Suprapubic skin (tissue), 4 donors: ENCODE measurements around the gene CCDC106. TPM values are rescaled to one million over a fixed set of nuclear protein-coding genes. Genes with fewer than 3 reads are reported as not detected.

ENCODE experiments used
- DNase-seq, 2 donors: peaks; one replicate each; pipeline ENCODE4 v3.0.0-alpha.2; 2019; ENCODE audit warnings: low spot score in 2 of 2
- H3K27ac ChIP-seq: fragments of 200-600 bp; sonication (generic); one replicate; pipeline ENCODE4 v1.5.1; 2019
- H3K27me3 ChIP-seq: fragments of 200-600 bp; sonication (generic); one replicate; pipeline ENCODE4 v1.5.1; 2019
- H3K36me3 ChIP-seq: fragments of 200-600 bp; sonication (generic); one replicate; pipeline ENCODE4 v1.5.1; 2019
- H3K4me1 ChIP-seq: fragments of 200-600 bp; sonication (generic); one replicate; pipeline ENCODE4 v1.5.1; 2019
- H3K4me3 ChIP-seq: fragments of 200-600 bp; sonication (generic); one replicate; pipeline ENCODE4 v1.5.1; 2019; ENCODE audit warnings: mild to moderate bottlenecking
- H3K9me3 ChIP-seq: fragments of 200-600 bp; sonication (generic); one replicate; pipeline ENCODE4 v1.5.1; 2019
- EP300 ChIP-seq: sonication (generic); formaldehyde crosslinking; IDR thresholded peaks from one replicate; pipeline ENCODE4 v1.6.1; 2017; ENCODE audit warnings: antibody characterized with exemption
- POLR2A ChIP-seq, 2 donors: fragments of 450-650 bp; IDR thresholded peaks; one replicate each; pipeline ENCODE4 v1.6.1; 2017; ENCODE audit warnings: antibody characterized with exemption in 2 of 2, mild to moderate bottlenecking in 2 of 2, moderate library complexity in 2 of 2
- POLR2AphosphoS5 ChIP-seq, 3 donors: sonication (generic); formaldehyde crosslinking; IDR thresholded peaks; one replicate each; pipeline ENCODE4 v1.6.1; 2017; ENCODE audit warnings: antibody characterized with exemption in 3 of 3
- WGBS: methylation state at CpG from one replicate; pipeline ENCODE4 v1.1.5; 2018; 5-methylcytosine and 5-hydroxymethylcytosine counted together
- total RNA-seq, 4 donors: library from RNA; depleted of rRNA; stranded (reverse); fragments of >200 nt; gene quantifications; one replicate each; pipeline ENCODE4 v1.1.0, GENCODE V29; 2016
- TF ChIP-seq, protein P1 (sequence below), 2 donors: fragments of 200-600 bp in 1 of 2; fragments of 450-650 bp in 1 of 2; sonication (generic) in 1 of 2; IDR thresholded peaks; one replicate each; pipeline ENCODE4 v1.5.1; 2016 to 2019; ENCODE audit warnings: antibody characterized with exemption in 2 of 2, mild to moderate bottlenecking in 1 of 2, moderate library complexity in 1 of 2

Gene CCDC106
- total RNA-seq, 4 donors from 2014 or later, result 6.2 to 18.3 (median 8.5) TPM

DNA sequence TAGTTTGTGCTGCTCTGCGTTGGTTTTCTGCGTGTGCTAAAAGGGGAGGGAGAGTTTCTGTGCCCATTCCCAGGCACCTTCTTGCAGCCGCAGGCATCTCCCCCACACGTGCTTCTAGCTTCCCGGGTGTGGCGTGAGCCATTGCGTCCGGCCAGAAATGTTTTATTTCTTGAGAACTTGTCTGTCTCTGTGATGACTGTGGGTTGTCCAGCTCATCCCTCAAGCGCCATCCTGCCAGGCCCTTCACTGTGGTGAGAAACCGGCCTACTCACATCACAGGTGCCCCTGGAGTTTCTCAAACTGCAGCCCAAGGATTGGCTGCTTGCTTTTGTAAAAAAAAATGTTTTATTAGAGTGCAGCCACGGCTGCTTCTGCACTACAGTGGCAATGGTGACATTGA, 51.2 kb downstream of the CCDC106 start:
- no peak for TF ChIP-seq EP300
- TF ChIP-seq, protein P1, sequence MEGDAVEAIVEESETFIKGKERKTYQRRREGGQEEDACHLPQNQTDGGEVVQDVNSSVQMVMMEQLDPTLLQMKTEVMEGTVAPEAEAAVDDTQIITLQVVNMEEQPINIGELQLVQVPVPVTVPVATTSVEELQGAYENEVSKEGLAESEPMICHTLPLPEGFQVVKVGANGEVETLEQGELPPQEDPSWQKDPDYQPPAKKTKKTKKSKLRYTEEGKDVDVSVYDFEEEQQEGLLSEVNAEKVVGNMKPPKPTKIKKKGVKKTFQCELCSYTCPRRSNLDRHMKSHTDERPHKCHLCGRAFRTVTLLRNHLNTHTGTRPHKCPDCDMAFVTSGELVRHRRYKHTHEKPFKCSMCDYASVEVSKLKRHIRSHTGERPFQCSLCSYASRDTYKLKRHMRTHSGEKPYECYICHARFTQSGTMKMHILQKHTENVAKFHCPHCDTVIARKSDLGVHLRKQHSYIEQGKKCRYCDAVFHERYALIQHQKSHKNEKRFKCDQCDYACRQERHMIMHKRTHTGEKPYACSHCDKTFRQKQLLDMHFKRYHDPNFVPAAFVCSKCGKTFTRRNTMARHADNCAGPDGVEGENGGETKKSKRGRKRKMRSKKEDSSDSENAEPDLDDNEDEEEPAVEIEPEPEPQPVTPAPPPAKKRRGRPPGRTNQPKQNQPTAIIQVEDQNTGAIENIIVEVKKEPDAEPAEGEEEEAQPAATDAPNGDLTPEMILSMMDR (IDR thresholded peaks at IDR 0.05), result no peak
- TF ChIP-seq POLR2A (IDR thresholded peaks at IDR 0.05), result no peak
- TF ChIP-seq POLR2AphosphoS5 (IDR thresholded peaks at IDR 0.05), result no peak
- 88% methylated on average over 9 of the region's 11 CpGs for WGBS
- no peaks in the 10 kb centered on the region for H3K4me1 ChIP-seq
- H3K27ac ChIP-seq, result no peak overlapping the region
- H3K4me3 ChIP-seq, result no peak overlapping the region
- DNase-seq, result peak; percentile 25 to 38
- peaks cover 58% of the 10 kb centered on the region for H3K36me3 ChIP-seq
- H3K27me3 ChIP-seq, result no peaks in the 10 kb centered on the region
- no peaks in the 10 kb centered on the region for H3K9me3 ChIP-seq

DNA sequence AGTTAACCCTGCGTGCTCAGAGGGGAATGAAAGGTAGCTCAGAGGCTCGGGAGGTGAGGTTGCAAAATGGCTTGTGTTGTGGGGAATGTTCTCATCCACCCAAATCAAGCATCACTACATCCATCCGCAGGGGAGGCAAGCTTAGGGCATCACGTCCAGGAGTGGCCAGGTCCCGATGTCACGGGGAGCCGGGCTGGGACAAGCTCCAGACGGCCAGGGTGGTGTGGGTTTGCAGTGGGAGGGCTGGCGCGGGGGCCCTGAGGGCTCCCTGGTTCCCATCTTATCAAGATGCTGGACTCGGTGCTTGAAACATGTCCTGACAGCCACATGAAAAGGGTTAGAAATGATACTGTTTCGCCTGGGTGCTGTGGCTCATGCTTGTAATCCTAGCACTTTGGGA, 52.8 kb downstream of the CCDC106 start:
- Histone ChIP-seq H3K9me3 (no peaks in the 10 kb centered on the region), H3K27me3 (no peaks in the 10 kb centered on the region), H3K4me1 (no peaks in the 10 kb centered on the region), H3K4me3 (no peak overlapping the region), H3K27ac (no peak overlapping the region), H3K36me3 (peaks cover 43% of the 10 kb centered on the region)
- 94% methylated on average over 12 of the region's 12 CpGs for WGBS
- TF ChIP-seq, protein P1 (IDR thresholded peaks at IDR 0.05), result no peak
- DNase-seq, result peak in 1 of 2 donors; percentile 55

DNA sequence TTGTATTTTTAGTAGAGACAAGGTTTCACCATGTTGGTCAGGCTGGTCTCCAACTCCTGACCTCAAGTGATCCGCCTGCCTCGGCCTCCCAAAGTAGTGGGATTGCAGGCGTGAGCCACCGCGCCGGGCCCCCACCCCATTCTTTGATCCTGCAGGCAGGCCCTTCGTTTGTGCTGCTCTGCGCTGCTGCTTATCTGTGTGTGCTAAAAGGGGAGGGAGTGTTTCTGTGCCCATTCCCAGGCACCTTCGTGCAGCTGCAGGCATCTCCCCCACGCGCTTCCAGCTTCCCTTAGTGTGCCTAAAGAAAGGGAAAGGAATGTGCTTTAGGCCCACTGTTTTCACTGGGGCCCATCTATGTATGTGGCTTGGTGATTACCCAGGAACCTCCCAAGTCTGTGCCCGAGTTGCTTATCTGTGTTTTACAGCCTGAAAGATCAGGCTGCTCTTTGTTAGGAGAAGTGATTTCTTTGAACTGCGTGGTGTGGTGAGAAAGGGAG, 54.2 kb downstream of the CCDC106 start:
- TF ChIP-seq, protein P1 (IDR thresholded peaks at IDR 0.05), result no peak
- TF ChIP-seq POLR2A (IDR thresholded peaks at IDR 0.05) (no peak), EP300 (no peak), POLR2AphosphoS5 (IDR thresholded peaks at IDR 0.05) (no peak)
- Histone ChIP-seq H3K27ac (no peak overlapping the region), H3K4me3 (no peak overlapping the region), H3K4me1 (no peaks in the 10 kb centered on the region), H3K36me3 (peaks cover 30% of the 10 kb centered on the region), H3K27me3 (no peaks in the 10 kb centered on the region), H3K9me3 (no peaks in the 10 kb centered on the region)
- peak in 1 of 2 donors; percentile 37 for DNase-seq
- 79% methylated on average over 13 of the region's 13 CpGs for WGBS

Other genes starting within 250 kb of the CCDC106 start
- 10 to 100 TPM in 2 of 4 donors, 1 to 10 TPM in 2; 7.4 to 17.0 (median 12.2) TPM for gene UBE2S, start 240.4 kb upstream of the CCDC106 start, total RNA-seq
- under 1 TPM in 2 of 4 donors, not detected in 2; 0.08 to 0.26 TPM for gene SHISA7, start 204.9 kb upstream of the CCDC106 start, total RNA-seq
- 10 to 100 TPM; 44.7 to 97.2 (median 87.5) TPM for gene ISOC2, start 186.6 kb upstream of the CCDC106 start, total RNA-seq
- not detected for gene C19orf85, start 183.5 kb upstream of the CCDC106 start, total RNA-seq
- 10 to 100 TPM; 17.3 to 22.9 (median 19.8) TPM for gene ZNF628, start 171.6 kb upstream of the CCDC106 start, total RNA-seq
- 1 to 10 TPM; 2.4 to 4.8 (median 4.0) TPM for gene NAT14, start 163.0 kb upstream of the CCDC106 start, total RNA-seq
- gene SSC5D, start 159.8 kb upstream of the CCDC106 start, total RNA-seq, result 1 to 10 TPM in 2 of 4 donors, under 1 TPM in 2; 0.57 to 2.1 (median 1.0) TPM
- not detected for gene SBK2, start 111.1 kb upstream of the CCDC106 start, total RNA-seq
- gene SBK3, start 102.7 kb upstream of the CCDC106 start, total RNA-seq, result not detected
- 1 to 10 TPM; 1.8 to 3.1 (median 2.8) TPM for gene ZNF579, start 67.4 kb upstream of the CCDC106 start, total RNA-seq
- 1 to 10 TPM; 7.6 to 9.2 (median 8.5) TPM for gene FIZ1, start 48.7 kb upstream of the CCDC106 start, total RNA-seq
- gene ZNF524, start 47.9 kb upstream of the CCDC106 start, total RNA-seq, result 10 to 100 TPM; 29.4 to 49.9 (median 47.0) TPM
- gene ZNF865, start 42.6 kb upstream of the CCDC106 start, total RNA-seq, result 10 to 100 TPM in 2 of 4 donors, 1 to 10 TPM in 2; 7.6 to 14.2 (median 9.9) TPM
- gene ZNF784, start 23.6 kb upstream of the CCDC106 start, total RNA-seq, result 1 to 10 TPM; 4.3 to 8.0 (median 6.5) TPM
- 10 to 100 TPM; 15.0 to 27.9 (median 22.3) TPM for gene ZNF580, start 7.2 kb upstream of the CCDC106 start, total RNA-seq
- gene ZNF581, start 4.6 kb upstream of the CCDC106 start, total RNA-seq, result 10 to 100 TPM; 16.3 to 27.1 (median 20.2) TPM
- gene U2AF2, start 6.8 kb downstream of the CCDC106 start, total RNA-seq, result 100 to 1,000 TPM in 1 of 4 donors, 10 to 100 TPM in 3; 82.8 to 128 (median 88.5) TPM
- 100 to 1,000 TPM in 1 of 4 donors, 10 to 100 TPM in 3; 80.1 to 104 (median 82.9) TPM for gene EPN1, start 27.0 kb downstream of the CCDC106 start, total RNA-seq
- not detected for gene NLRP9, start 90.2 kb downstream of the CCDC106 start, total RNA-seq
- not detected for gene RFPL4A, start 110.9 kb downstream of the CCDC106 start, total RNA-seq
- not detected for gene RFPL4AL1, start 120.9 kb downstream of the CCDC106 start, total RNA-seq
- under 1 TPM in 1 of 4 donors, not detected in 3; 0.26 TPM for gene NLRP11, start 183.8 kb downstream of the CCDC106 start, total RNA-seq
- gene NLRP4, start 188.3 kb downstream of the CCDC106 start, total RNA-seq, result not detected